SU-DHL-6 (cell line): Measurements from ENCODE around the gene UGP2.

Source experiments
- EZH2phosphoT487 ChIP-seq: fragments of 200-600 bp; sonication (generic), shearing (Covaris generic); conservative IDR thresholded peaks from 2 replicates; pipeline ENCODE4 v1.6.1; 2018; ENCODE audit warnings: mild to moderate bottlenecking, antibody characterized with exemption, low read length, moderate library complexity, mixed read lengths
- TF ChIP-seq, protein P1 (sequence below): fragments of 200-600 bp; sonication (generic); IDR thresholded peaks from one replicate; pipeline ENCODE4 v1.5.1; 2017; ENCODE audit warnings: antibody characterized with exemption, mild to moderate bottlenecking, low read length, moderate library complexity; ENCODE audit not compliant: insufficient read depth, poor library complexity, severe bottlenecking

DNA sequence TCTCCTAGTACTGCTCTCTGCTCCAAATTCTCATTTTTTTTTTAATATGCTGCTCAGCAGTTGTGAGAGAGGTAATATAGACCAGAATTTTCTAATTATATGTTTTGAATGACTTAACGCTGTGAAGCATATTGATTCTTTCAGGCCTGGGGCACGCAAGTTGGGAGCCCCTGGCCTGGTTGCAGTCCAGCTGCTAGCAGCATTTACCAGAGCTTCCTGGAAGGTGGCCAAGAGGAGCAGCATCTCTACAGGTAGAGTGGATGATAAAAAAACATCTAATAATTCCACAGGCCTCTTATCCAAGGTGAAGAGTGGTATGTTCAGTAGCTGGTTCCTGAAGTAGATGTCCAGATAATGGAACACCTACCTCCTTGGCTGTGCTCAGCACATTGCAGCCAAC, 7.3 kb upstream of the UGP2 start:
- TF ChIP-seq, protein P1, sequence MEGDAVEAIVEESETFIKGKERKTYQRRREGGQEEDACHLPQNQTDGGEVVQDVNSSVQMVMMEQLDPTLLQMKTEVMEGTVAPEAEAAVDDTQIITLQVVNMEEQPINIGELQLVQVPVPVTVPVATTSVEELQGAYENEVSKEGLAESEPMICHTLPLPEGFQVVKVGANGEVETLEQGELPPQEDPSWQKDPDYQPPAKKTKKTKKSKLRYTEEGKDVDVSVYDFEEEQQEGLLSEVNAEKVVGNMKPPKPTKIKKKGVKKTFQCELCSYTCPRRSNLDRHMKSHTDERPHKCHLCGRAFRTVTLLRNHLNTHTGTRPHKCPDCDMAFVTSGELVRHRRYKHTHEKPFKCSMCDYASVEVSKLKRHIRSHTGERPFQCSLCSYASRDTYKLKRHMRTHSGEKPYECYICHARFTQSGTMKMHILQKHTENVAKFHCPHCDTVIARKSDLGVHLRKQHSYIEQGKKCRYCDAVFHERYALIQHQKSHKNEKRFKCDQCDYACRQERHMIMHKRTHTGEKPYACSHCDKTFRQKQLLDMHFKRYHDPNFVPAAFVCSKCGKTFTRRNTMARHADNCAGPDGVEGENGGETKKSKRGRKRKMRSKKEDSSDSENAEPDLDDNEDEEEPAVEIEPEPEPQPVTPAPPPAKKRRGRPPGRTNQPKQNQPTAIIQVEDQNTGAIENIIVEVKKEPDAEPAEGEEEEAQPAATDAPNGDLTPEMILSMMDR = no peak
- no peak for TF ChIP-seq EZH2phosphoT487
